CD14-positive monocyte (primary cell): ENCODE data around the gene SLC38A3. TPM values are rescaled to one million over a fixed set of nuclear protein-coding genes. Genes with fewer than 3 reads are reported as not detected.
A peak's percentile ranks its signal among the peaks of the same experiment; 100 is the strongest.

Experiments used
- DNase-seq, 3 donors: peaks; one replicate each; pipeline ENCODE4 v3.0.0-alpha.2; 2011 to 2022
- H2AFZ ChIP-seq: 2 replicates; pipeline ENCODE4 v1.6.0; 2012; ENCODE audit warnings: mild to moderate bottlenecking, low read depth, low read length, inconsistent platforms; ENCODE audit not compliant: insufficient read depth, poor library complexity, severe bottlenecking
- H3K27ac ChIP-seq, 2 donors: 1 replicate in 1 of 2; 2 replicates in 1 of 2; pipeline ENCODE4 v1.5.1; 2012 to 2013; ENCODE audit warnings: low read length in 2 of 2, control low read depth in 1 of 2, inconsistent platforms in 1 of 2, low read depth in 1 of 2, mild to moderate bottlenecking in 1 of 2
- H3K27me3 ChIP-seq, 2 donors: one replicate each; pipeline versions ENCODE4 v1.6.0 to v1.6.1; 2011 to 2013; ENCODE audit warnings: low read length in 2 of 2; ENCODE audit not compliant: control insufficient read depth in 2 of 2, insufficient read depth in 2 of 2
- H3K36me3 ChIP-seq, 2 donors: replicated peaks in 1 of 2; 1 replicate in 1 of 2; 2 replicates in 1 of 2; pipeline versions ENCODE4 v1.5.1 to v1.6.1; 2012 to 2013; ENCODE audit warnings: low read length in 2 of 2, control low read depth in 1 of 2, inconsistent platforms in 1 of 2, mild to moderate bottlenecking in 1 of 2; ENCODE audit not compliant: insufficient read depth in 2 of 2, control insufficient read depth in 1 of 2
- H3K4me1 ChIP-seq, 2 donors: 1 replicate in 1 of 2; 2 replicates in 1 of 2; pipeline versions ENCODE4 v1.5.1 to v1.6.1; 2012 to 2013; ENCODE audit warnings: low read length in 2 of 2, control low read depth in 1 of 2, inconsistent platforms in 1 of 2, mild to moderate bottlenecking in 1 of 2, moderate library complexity in 1 of 2; ENCODE audit not compliant: insufficient read depth in 2 of 2, control insufficient read depth in 1 of 2
- H3K4me2 ChIP-seq: replicated peaks from 2 replicates; pipeline ENCODE3; 2012; ENCODE audit warnings: low read length, moderate library complexity, mild to moderate bottlenecking; ENCODE audit not compliant: poor library complexity, severe bottlenecking; ENCODE audit errors: extremely low read depth
- H3K4me3 ChIP-seq, 3 experiments: fragments of 200-600 bp in 1 of 3; sonication (generic) in 1 of 3; replicated peaks in 1 of 3; 1 replicate in 2 of 3; 2 replicates in 1 of 3; pipeline ENCODE4 v1.5.1; 2011 to 2013; ENCODE audit warnings: low read length in 3 of 3, mild to moderate bottlenecking in 3 of 3, control low read depth in 2 of 3, low read depth in 2 of 3, inconsistent platforms in 1 of 3, moderate library complexity in 1 of 3
- H3K79me2 ChIP-seq: 2 replicates; pipeline ENCODE4 v1.6.0; 2012; ENCODE audit warnings: mild to moderate bottlenecking, control low read depth, inconsistent platforms, low read length, moderate library complexity; ENCODE audit not compliant: insufficient read depth
- H3K9ac ChIP-seq: 2 replicates; pipeline ENCODE4 v1.6.0; 2017; ENCODE audit warnings: low read length, mild to moderate bottlenecking; ENCODE audit not compliant: insufficient read depth, poor library complexity, severe bottlenecking
- H3K9me3 ChIP-seq, 2 donors: replicated peaks in 1 of 2; 1 replicate in 1 of 2; 2 replicates in 1 of 2; pipeline versions ENCODE4 v1.5.1 to v1.6.1; 2012 to 2013; ENCODE audit warnings: low read length in 2 of 2, control low read depth in 1 of 2; ENCODE audit not compliant: control insufficient read depth in 1 of 2, insufficient read depth in 1 of 2
- H4K20me1 ChIP-seq: 2 replicates; pipeline ENCODE4 v1.6.0; 2012; ENCODE audit warnings: mild to moderate bottlenecking, low read length, control low read depth, moderate library complexity; ENCODE audit not compliant: insufficient read depth
- H3K27ac Mint-ChIP-seq, 7 donors: one replicate each; pipeline ENCODE4 v1.8.0; 2020; ENCODE audit warnings: mild to moderate bottlenecking in 7 of 7, mixed read lengths in 7 of 7, moderate library complexity in 6 of 7, inconsistent platforms in 2 of 7
- H3K27me3 Mint-ChIP-seq, 3 donors: one replicate each; pipeline ENCODE4 v1.8.0; 2021 to 2022; ENCODE audit warnings: low read depth in 3 of 3, mild to moderate bottlenecking in 3 of 3, mixed read lengths in 3 of 3, moderate library complexity in 3 of 3, inconsistent platforms in 1 of 3
- H3K36me3 Mint-ChIP-seq, 2 donors: one replicate each; pipeline ENCODE4 v1.8.0; 2020; ENCODE audit warnings: mixed read lengths in 2 of 2, inconsistent platforms in 1 of 2, mild to moderate bottlenecking in 1 of 2
- H3K4me1 Mint-ChIP-seq: one replicate; pipeline ENCODE4 v1.8.0; 2020; ENCODE audit warnings: mild to moderate bottlenecking, mixed read lengths
- H3K4me3 Mint-ChIP-seq, 2 donors: one replicate each; pipeline ENCODE4 v1.8.0; 2020; ENCODE audit warnings: mild to moderate bottlenecking in 2 of 2, mixed read lengths in 2 of 2, moderate library complexity in 1 of 2
- H3K9me3 Mint-ChIP-seq, 7 donors: one replicate each; pipeline ENCODE4 v1.8.0; 2020 to 2022; ENCODE audit warnings: mixed read lengths in 7 of 7, mild to moderate bottlenecking in 6 of 7, moderate library complexity in 6 of 7, inconsistent platforms in 2 of 7
- CTCF ChIP-seq: fragments of 200-600 bp; IDR thresholded peaks from one replicate; pipeline ENCODE4 v1.8.0; 2022; ENCODE audit warnings: antibody characterized with exemption, mild to moderate bottlenecking
- WGBS: methylation state at CpG from one replicate; pipeline ENCODE4 v1.1.5; 2013; ENCODE audit warnings: missing lambda C conversion rate; ENCODE audit not compliant: insufficient coverage; 5-methylcytosine and 5-hydroxymethylcytosine counted together
- intact Hi-C, 2 donors: fragments of 100-400 bp; cut with micrococcal nuclease; formaldehyde crosslinking; loops; one replicate each; pipeline versions ENCODE4 v1.15.0 to v1.15.1; 2023
- polyA plus RNA-seq, 3 donors: library from polyadenylated mRNA; depleted of rRNA in 1 of 3; unstranded in 2 of 3; stranded (reverse) in 1 of 3; fragments of 300-500 nt in 2 of 3; fragments of >200 nt in 1 of 3; fragmentation: Illumina TruSeq in 2 of 3; gene quantifications; 1 replicate in 2 of 3; 2 replicates in 1 of 3; pipeline ENCODE4 v1.2.3, GENCODE V29; 2012 to 2021

Gene SLC38A3
- polyA plus RNA-seq, 3 donors = not detected

DNA sequence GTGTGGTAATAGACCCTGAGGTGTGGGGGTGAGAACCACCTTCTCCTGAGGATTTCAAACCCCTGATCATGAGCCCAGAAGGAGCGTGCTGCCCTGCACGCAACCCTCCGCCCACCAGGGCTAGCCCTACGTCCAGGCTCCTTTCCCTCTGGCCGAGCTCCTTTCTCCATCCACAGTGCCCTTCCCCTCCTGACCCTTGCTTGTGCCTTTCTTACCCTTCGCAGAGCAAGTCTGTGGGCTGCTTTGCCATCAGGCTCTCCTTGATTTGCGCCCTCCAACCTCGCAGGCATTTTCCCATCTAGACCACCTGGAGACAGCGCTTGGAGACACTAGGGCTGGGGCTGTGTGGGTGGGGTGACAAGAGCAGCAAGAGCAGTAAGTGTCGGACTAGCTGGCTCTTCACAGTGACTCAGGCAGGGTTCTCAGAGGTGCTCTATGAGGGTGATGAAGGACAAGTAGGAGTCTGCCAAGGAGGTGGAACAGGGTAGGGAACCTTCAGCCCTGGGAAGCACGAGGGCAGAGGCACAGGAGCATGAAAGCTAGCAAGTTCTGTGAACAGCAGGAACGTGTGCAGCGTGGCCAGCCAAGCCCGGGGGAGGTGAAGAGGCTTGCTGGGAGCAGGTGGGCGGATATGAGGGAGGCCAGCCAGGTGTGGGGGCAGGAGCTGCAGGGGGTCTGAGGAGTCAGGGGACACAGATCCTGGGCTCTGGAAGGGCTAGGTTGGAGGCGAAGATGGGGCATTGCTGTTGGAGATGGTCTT, 2.5 kb upstream of the SLC38A3 start:
- H3K4me3 Mint-ChIP-seq = peak overlapping the region in 1 of 2 donors; percentile 28
- WGBS = 94% methylated on average over 14 of the region's 16 CpGs
- H3K27ac ChIP-seq = no peak overlapping the region
- peaks cover 56 to 74% (median 66%) of the 10 kb centered on the region in 3 donors for H3K27me3 Mint-ChIP-seq
- H3K4me3 ChIP-seq = no peak overlapping the region
- H2AFZ ChIP-seq = no peak overlapping the region
- no peak overlapping the region for H3K27ac Mint-ChIP-seq
- intact Hi-C loops = no loop called here
- H3K9ac ChIP-seq = no peak overlapping the region
- no peaks in the 10 kb centered on the region for H3K36me3 ChIP-seq
- peaks cover 0 to 25% of the 10 kb centered on the region in 2 donors for H3K9me3 ChIP-seq
- no peak for TF ChIP-seq CTCF
- H3K27me3 ChIP-seq = peaks cover 23 to 52% of the 10 kb centered on the region in 2 donors
- no peak for DNase-seq
- peaks cover 4 to 10% of the 10 kb centered on the region in 2 donors for H3K4me1 ChIP-seq
- peaks cover 0 to 6% (median 0%) of the 10 kb centered on the region in 7 donors for H3K9me3 Mint-ChIP-seq
- H4K20me1 ChIP-seq = no peaks in the 10 kb centered on the region
- no peaks in the 10 kb centered on the region for H3K79me2 ChIP-seq
- no peaks in the 10 kb centered on the region for H3K4me1 Mint-ChIP-seq
- no peak overlapping the region for H3K4me2 ChIP-seq
- peaks cover 0 to 2% of the 10 kb centered on the region in 2 donors for H3K36me3 Mint-ChIP-seq

GRCh38 chr3:50203113-50203808, 1.8 kb upstream of the SLC38A3 start:
- peaks cover 23 to 54% of the 10 kb centered on the region in 2 donors for H3K27me3 ChIP-seq
- DNase-seq = no peak
- H3K4me3 ChIP-seq = no peak overlapping the region
- Mint-ChIP-seq H3K27me3 (peaks cover 52 to 73% (median 65%) of the 10 kb centered on the region in 3 donors), H3K36me3 (peaks cover 0 to 2% of the 10 kb centered on the region in 2 donors), H3K9me3 (peaks cover 0 to 6% (median 0%) of the 10 kb centered on the region in 7 donors), H3K4me3 (peak overlapping the region in 1 of 2 donors; percentile 57), H3K4me1 (no peaks in the 10 kb centered on the region), H3K27ac (peak overlapping the region in 1 of 7 donors; percentile 75)
- no peak overlapping the region for H3K27ac ChIP-seq
- H2AFZ ChIP-seq = no peak overlapping the region
- TF ChIP-seq CTCF = no peak
- no peak overlapping the region for H3K9ac ChIP-seq
- intact Hi-C loops = no loop called here
- H3K4me2 ChIP-seq = no peak overlapping the region
- 94% methylated on average over 6 of the region's 9 CpGs for WGBS
- H3K36me3 ChIP-seq = no peaks in the 10 kb centered on the region
- no peaks in the 10 kb centered on the region for H3K79me2 ChIP-seq
- no peaks in the 10 kb centered on the region for H4K20me1 ChIP-seq
- peaks cover 0 to 25% of the 10 kb centered on the region in 2 donors for H3K9me3 ChIP-seq
- peaks cover 4 to 10% of the 10 kb centered on the region in 2 donors for H3K4me1 ChIP-seq
